Fibroblast of lung (primary cell): ENCODE data around the gene MPZL2. TPM values are rescaled to one million over a fixed set of nuclear protein-coding genes. Genes with fewer than 3 reads are reported as not detected.
A peak's percentile ranks its signal among the peaks of the same experiment; 100 is the strongest.

Experiments used
- DNase-seq, 2 donors: peaks; one replicate each; pipeline versions ENCODE4 v3.0.0 to v3.0.0-alpha.2; 2010; ENCODE audit warnings: low read depth in 2 of 2
- H2AFZ ChIP-seq: 2 replicates; pipeline ENCODE4 v1.5.1; 2012; ENCODE audit warnings: low read length, control low read depth, inconsistent platforms
- H3K27ac ChIP-seq: 2 replicates; pipeline ENCODE4 v1.5.1; 2011; ENCODE audit warnings: low read length, control low read depth; ENCODE audit not compliant: insufficient read depth
- H3K27me3 ChIP-seq: 2 replicates; pipeline ENCODE4 v1.5.1; 2011; ENCODE audit warnings: mild to moderate bottlenecking, low read length; ENCODE audit not compliant: control insufficient read depth, insufficient read depth
- H3K36me3 ChIP-seq: 2 replicates; pipeline ENCODE4 v1.5.1; 2011; ENCODE audit warnings: low read length; ENCODE audit not compliant: control insufficient read depth, insufficient read depth
- H3K4me1 ChIP-seq: 2 replicates; pipeline ENCODE4 v1.5.1; 2011; ENCODE audit warnings: low read length; ENCODE audit not compliant: control insufficient read depth, insufficient read depth; ENCODE audit errors: extremely low read depth
- H3K4me2 ChIP-seq: 2 replicates; pipeline ENCODE4 v1.5.1; 2011; ENCODE audit warnings: low read length, control low read depth; ENCODE audit not compliant: insufficient read depth; ENCODE audit errors: extremely low read depth
- H3K4me3 ChIP-seq, 4 experiments: fragments of 200-600 bp in 1 of 4; sonication (generic) in 1 of 4; replicated peaks in 1 of 4; 2 replicates each; pipeline ENCODE4 v1.5.1; 2011 to 2016; ENCODE audit warnings: low read length in 4 of 4, low read depth in 3 of 4, mild to moderate bottlenecking in 3 of 4, control low read depth in 2 of 4, inconsistent platforms in 1 of 4, mixed read lengths in 1 of 4; ENCODE audit not compliant: insufficient read depth in 1 of 4; ENCODE audit errors: control extremely low read depth in 1 of 4
- H3K79me2 ChIP-seq: 2 replicates; pipeline ENCODE4 v1.5.1; 2012; ENCODE audit warnings: mild to moderate bottlenecking, low read length, inconsistent platforms; ENCODE audit not compliant: control insufficient read depth, insufficient read depth
- H3K9ac ChIP-seq: 2 replicates; pipeline ENCODE4 v1.5.1; 2011; ENCODE audit warnings: mild to moderate bottlenecking, low read length, control low read depth; ENCODE audit not compliant: insufficient read depth
- H3K9me3 ChIP-seq: 2 replicates; pipeline ENCODE4 v1.5.1; 2012; ENCODE audit warnings: low read depth, low read length; ENCODE audit not compliant: control insufficient read depth, insufficient read depth
- H4K20me1 ChIP-seq: 2 replicates; pipeline ENCODE4 v1.5.1; 2011; ENCODE audit warnings: low read length; ENCODE audit not compliant: control insufficient read depth, insufficient read depth; ENCODE audit errors: extremely low read depth
- EZH2 ChIP-seq: IDR thresholded peaks from 2 replicates; pipeline ENCODE4 v1.5.1; 2012; ENCODE audit warnings: low read length, control low read depth, mild to moderate bottlenecking; ENCODE audit errors: missing control alignments
- polyA plus RNA-seq, 2 donors: library from polyadenylated mRNA; depleted of rRNA in 1 of 2; stranded (reverse) in 1 of 2; unstranded in 1 of 2; fragments of >200 nt; gene quantifications; 2 replicates each; pipeline ENCODE4 v1.2.1, GENCODE V29; 2011 to 2012; ENCODE audit warnings: missing spikeins in 1 of 2
- total RNA-seq: library from RNA; depleted of rRNA; stranded (reverse); fragments of >200 nt; gene quantifications from 2 replicates; pipeline ENCODE4 v1.2.1, GENCODE V29; 2014
- TF ChIP-seq, protein P1 (sequence below), 2 donors: IDR thresholded peaks in 1 of 2; conservative IDR thresholded peaks in 1 of 2; 1 replicate in 1 of 2; 2 replicates in 1 of 2; pipeline ENCODE4 v1.5.1; 2011 to 2012; ENCODE audit warnings: low read length in 2 of 2, control low read depth in 1 of 2, inconsistent platforms in 1 of 2, low read depth in 1 of 2, mild to moderate bottlenecking in 1 of 2

MPZL2 gene
- total and polyA plus RNA-seq, 2 donors (not counting 1 experiment from before 2014, with no cell fraction given) = not detected

DNA sequence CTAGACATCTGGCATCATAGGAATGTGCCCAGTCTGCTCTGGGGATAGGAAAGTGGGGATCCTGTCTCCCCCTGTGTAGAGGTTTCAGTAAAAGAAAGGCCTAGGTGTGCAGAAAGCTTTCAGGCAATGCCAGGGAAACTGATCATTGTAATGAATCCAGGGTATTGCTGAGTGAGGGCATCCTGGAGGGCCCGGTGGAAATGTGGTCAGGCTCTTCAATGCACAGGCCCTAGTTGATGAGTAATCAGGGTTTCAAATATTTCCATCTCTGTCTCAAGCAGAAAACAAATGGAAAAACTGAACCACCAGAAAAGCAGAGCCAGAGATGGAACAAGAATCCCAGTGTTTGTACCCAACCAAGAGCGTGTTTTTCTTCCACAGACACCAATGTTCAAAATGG, 42.5 kb upstream of the MPZL2 start:
- Histone ChIP-seq H3K27ac (no peak overlapping the region), H3K4me1 (no peaks in the 10 kb centered on the region), H3K4me3 (no peak overlapping the region), H3K4me2 (no peak overlapping the region), H2AFZ (no peak overlapping the region), H3K79me2 (no peaks in the 10 kb centered on the region), H3K9ac (no peak overlapping the region), H3K36me3 (no peaks in the 10 kb centered on the region), H3K27me3 (peaks cover 4% of the 10 kb centered on the region), H4K20me1 (no peaks in the 10 kb centered on the region), H3K9me3 (no peaks in the 10 kb centered on the region)
- no peak for TF ChIP-seq EZH2
- TF ChIP-seq, protein P1, sequence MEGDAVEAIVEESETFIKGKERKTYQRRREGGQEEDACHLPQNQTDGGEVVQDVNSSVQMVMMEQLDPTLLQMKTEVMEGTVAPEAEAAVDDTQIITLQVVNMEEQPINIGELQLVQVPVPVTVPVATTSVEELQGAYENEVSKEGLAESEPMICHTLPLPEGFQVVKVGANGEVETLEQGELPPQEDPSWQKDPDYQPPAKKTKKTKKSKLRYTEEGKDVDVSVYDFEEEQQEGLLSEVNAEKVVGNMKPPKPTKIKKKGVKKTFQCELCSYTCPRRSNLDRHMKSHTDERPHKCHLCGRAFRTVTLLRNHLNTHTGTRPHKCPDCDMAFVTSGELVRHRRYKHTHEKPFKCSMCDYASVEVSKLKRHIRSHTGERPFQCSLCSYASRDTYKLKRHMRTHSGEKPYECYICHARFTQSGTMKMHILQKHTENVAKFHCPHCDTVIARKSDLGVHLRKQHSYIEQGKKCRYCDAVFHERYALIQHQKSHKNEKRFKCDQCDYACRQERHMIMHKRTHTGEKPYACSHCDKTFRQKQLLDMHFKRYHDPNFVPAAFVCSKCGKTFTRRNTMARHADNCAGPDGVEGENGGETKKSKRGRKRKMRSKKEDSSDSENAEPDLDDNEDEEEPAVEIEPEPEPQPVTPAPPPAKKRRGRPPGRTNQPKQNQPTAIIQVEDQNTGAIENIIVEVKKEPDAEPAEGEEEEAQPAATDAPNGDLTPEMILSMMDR (conservative IDR thresholded peaks at IDR 0.05 in 1 of 2, IDR thresholded peaks at IDR 0.05 in 1 of 2; ENCODE audit: low read depth in 1 of 2, low read length in 2 of 2) = no peak
- DNase-seq = peak in 1 of 2 donors; percentile 13

DNA sequence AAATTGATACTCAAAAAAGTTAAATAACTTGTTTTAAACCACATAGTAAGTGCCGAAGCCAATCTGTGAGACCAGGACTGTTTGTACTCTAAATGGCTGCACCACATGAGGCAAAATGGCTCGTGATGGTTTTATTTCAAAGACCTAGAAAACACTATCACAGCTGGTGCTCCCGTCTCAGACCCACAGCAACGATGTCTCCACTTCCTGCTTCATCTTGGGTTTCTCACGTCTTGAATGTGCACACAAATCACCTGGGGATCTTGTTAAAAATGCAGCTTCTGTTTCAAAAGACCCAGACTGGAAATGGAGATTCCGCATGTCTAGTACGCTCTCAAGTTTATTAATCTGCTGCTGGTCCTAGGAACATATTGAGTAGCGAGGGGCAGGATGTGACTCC, 41.6 kb upstream of the MPZL2 start:
- H2AFZ ChIP-seq = no peak overlapping the region
- no peak overlapping the region for H3K4me2 ChIP-seq
- H3K27ac ChIP-seq = no peak overlapping the region
- no peaks in the 10 kb centered on the region for H3K4me1 ChIP-seq
- no peak overlapping the region for H3K9ac ChIP-seq
- no peak overlapping the region for H3K4me3 ChIP-seq
- TF ChIP-seq EZH2 = no peak
- TF ChIP-seq, protein P1 (conservative IDR thresholded peaks at IDR 0.05 in 1 of 2, IDR thresholded peaks at IDR 0.05 in 1 of 2; ENCODE audit: low read depth in 1 of 2, low read length in 2 of 2) = no peak
- no peaks in the 10 kb centered on the region for H3K36me3 ChIP-seq
- no peak for DNase-seq
- no peaks in the 10 kb centered on the region for H3K79me2 ChIP-seq
- no peaks in the 10 kb centered on the region for H3K9me3 ChIP-seq
- H4K20me1 ChIP-seq = no peaks in the 10 kb centered on the region
- H3K27me3 ChIP-seq = peaks cover 4% of the 10 kb centered on the region

DNA sequence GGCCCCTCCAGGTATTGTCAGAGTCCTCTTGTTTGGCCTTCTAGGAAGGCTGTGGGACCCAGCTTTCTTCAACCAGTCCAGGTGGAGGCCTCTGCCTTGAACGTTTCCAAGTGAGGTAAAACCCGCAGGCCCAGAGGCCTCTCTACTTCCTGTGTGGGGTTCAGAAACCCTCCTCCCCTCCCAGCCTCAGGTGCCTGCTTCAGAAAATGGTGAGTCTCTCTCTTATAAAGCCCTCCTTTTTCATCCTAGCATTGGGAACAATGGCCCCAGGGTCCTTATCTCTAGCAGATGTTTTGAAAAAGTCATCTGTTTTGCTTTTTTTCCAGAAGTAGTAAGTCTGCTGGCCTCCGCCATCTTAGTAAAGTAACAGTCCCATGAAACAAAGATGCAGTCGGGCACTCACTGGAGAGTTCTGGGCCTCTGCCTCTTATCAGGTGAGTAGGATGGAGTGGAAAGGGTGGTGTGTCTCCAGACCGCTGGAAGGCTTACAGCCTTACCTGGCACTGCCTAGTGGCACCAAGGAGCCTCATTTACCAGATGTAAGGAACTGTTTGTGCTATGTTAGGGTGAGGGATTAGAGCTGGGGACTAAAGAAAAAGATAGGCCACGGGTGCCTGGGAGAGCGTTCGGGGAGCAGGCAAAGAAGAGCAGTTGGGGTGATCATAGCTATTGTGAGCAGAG, 40.6 kb upstream of the MPZL2 start, which contains the start of gene CD3E:
Gene CD3E (plus strand): TSS at position 163 of the 681 bp plus-strand sequence. CDS start 223 bp downstream, at position 386.
- H4K20me1 ChIP-seq = no peaks in the 10 kb centered on the region
- no peaks in the 10 kb centered on the region for H3K36me3 ChIP-seq
- H3K4me3 ChIP-seq = no peak within 1 kb of the TSS
- peaks cover 4% of the 10 kb centered on the region for H3K27me3 ChIP-seq
- no peak within 1 kb of the TSS for H3K9ac ChIP-seq
- H3K4me1 ChIP-seq = no peaks in the 10 kb centered on the region
- DNase-seq = no peak
- no peak within 1 kb of the TSS for H2AFZ ChIP-seq
- no peaks in the 10 kb centered on the region for H3K9me3 ChIP-seq
- H3K79me2 ChIP-seq = no peaks in the 10 kb centered on the region
- TF ChIP-seq, protein P1 (conservative IDR thresholded peaks at IDR 0.05 in 1 of 2, IDR thresholded peaks at IDR 0.05 in 1 of 2; ENCODE audit: low read depth in 1 of 2, low read length in 2 of 2) = no peak
- no peak for TF ChIP-seq EZH2
- H3K4me2 ChIP-seq = no peak within 1 kb of the TSS
- H3K27ac ChIP-seq = no peak within 1 kb of the TSS
